A673 (cell line): Measurements from ENCODE around the gene PTPRR.

ENCODE experiments used
- EZH2 ChIP-seq: fragments of 200-600 bp; sonication (generic); IDR thresholded peaks from 2 replicates; pipeline ENCODE4 v1.6.1; 2017; ENCODE audit warnings: borderline replicate concordance, low read depth, mild to moderate bottlenecking, mixed read lengths, antibody characterized with exemption, low read length; ENCODE audit not compliant: poor library complexity, severe bottlenecking
- TF ChIP-seq, protein P1 (sequence below): fragments of 300-800, 200-600 bp; sonication (generic); conservative IDR thresholded peaks from 2 replicates; pipeline ENCODE4 v1.5.1; 2017; ENCODE audit warnings: low read depth, mild to moderate bottlenecking, antibody characterized with exemption, low read length, moderate library complexity, mixed read lengths

DNA sequence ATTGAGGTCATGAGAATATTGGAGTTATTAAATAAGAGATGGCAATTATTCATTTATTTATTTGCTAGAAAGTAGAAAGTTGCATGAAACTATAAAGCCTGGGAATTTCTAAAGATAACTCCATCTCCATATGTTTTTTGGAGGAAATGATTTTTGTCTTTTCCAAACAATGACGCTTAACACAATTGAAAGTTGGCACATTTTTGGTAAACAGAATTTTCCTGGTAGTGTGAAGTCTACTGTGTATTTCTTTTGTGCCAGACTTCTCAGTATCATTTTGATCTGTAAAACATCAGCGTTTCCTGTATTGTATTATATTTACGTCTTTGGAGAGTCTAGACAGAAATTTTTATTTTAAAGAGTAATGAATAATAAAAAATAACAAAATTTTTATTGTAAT lies 249.6 kb downstream of the PTPRR start:
- TF ChIP-seq, protein P1, sequence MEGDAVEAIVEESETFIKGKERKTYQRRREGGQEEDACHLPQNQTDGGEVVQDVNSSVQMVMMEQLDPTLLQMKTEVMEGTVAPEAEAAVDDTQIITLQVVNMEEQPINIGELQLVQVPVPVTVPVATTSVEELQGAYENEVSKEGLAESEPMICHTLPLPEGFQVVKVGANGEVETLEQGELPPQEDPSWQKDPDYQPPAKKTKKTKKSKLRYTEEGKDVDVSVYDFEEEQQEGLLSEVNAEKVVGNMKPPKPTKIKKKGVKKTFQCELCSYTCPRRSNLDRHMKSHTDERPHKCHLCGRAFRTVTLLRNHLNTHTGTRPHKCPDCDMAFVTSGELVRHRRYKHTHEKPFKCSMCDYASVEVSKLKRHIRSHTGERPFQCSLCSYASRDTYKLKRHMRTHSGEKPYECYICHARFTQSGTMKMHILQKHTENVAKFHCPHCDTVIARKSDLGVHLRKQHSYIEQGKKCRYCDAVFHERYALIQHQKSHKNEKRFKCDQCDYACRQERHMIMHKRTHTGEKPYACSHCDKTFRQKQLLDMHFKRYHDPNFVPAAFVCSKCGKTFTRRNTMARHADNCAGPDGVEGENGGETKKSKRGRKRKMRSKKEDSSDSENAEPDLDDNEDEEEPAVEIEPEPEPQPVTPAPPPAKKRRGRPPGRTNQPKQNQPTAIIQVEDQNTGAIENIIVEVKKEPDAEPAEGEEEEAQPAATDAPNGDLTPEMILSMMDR: no peak
- TF ChIP-seq EZH2: no peak
